Smooth muscle cell of the umbilical artery (primary cell): Measurements from ENCODE around the gene RNF121. TPM values are rescaled to one million over a fixed set of nuclear protein-coding genes. Genes with fewer than 3 reads are reported as not detected.

Experiments
- total RNA-seq: library from RNA; depleted of rRNA; stranded (reverse); fragments of >200 nt; gene quantifications from 2 replicates; pipeline ENCODE4 v1.2.3, GENCODE V29; 2014

The RNF121 gene
- total RNA-seq, result 49.9 and 53.7 TPM in 2 replicates

GRCh38 chr11:71928737-71929443 lies at the start of gene RNF121:
Gene RNF121 (plus strand): TSS chr11:71929046. CDS start chr11:71929062, 16 bp downstream.

GRCh38 chr11:71927820-71928736 lies 768 bp upstream of the RNF121 start, which contains the start of gene XNDC1N:
Gene XNDC1N (minus strand): TSS chr11:71928594. CDS start chr11:71923353, 5,241 bp downstream.

GRCh38 chr11:71998649-71999310 lies 69.9 kb downstream of the RNF121 start, which contains the start of gene IL18BP:
Gene IL18BP (plus strand): TSS chr11:71998909. CDS start chr11:71999985, 1,076 bp downstream.

Other genes with a start within 250 kb of the RNF121 start
- not detected in 2 replicates for gene DEFB108B, start 95.8 kb upstream of the RNF121 start, total RNA-seq
- not detected in 2 replicates for gene DEFB131B, start 50.6 kb upstream of the RNF121 start, total RNA-seq
- gene XNDC1N, start 452 bp upstream of the RNF121 start, total RNA-seq, result 5.5 and 8.9 TPM in 2 replicates
- gene IL18BP, start 69.9 kb downstream of the RNF121 start, total RNA-seq, result 2.7 and 4.5 TPM in 2 replicates
- 121 and 150 TPM in 2 replicates for gene NUMA1, start 151.5 kb downstream of the RNF121 start, total RNA-seq
- 2.4 and 4.3 TPM in 2 replicates for gene LRRC51, start 151.8 kb downstream of the RNF121 start, total RNA-seq
- 62.6 and 63.0 TPM in 2 replicates for gene LAMTOR1, start 174.3 kb downstream of the RNF121 start, total RNA-seq
- not detected in 2 replicates for gene TOMT, start 176.9 kb downstream of the RNF121 start, total RNA-seq
- 15.4 and 17.4 TPM in 2 replicates for gene ANAPC15, start 183.6 kb downstream of the RNF121 start, total RNA-seq
- 0.23 TPM in 1 of 2 replicates, not detected in the other for gene FOLR3, start 206.7 kb downstream of the RNF121 start, total RNA-seq